NCI-H1092 treated with DMSO at 0.1 percent for 48 hours (cell line): ENCODE results near the gene MAGEB16.

Experiments used
- DNase-seq: peaks from one replicate; lab custom pipeline; 2025; lab: John Stamatoyannopoulos, UW

Gene MAGEB16

GRCh38 chrX:35798042-35798441 is at the start of gene MAGEB16:
Gene MAGEB16 (plus strand): TSS chrX:35798342. CDS start chrX:35802197, 3,855 bp downstream.
- no peak for DNase-seq

- no peak for DNase-seq
These were observed 24.1 kb upstream of the MAGEB16 start for GRCh38 chrX:35773958-35774564.

- no peak for DNase-seq
These were observed 13.1 kb upstream of the MAGEB16 start for GRCh38 chrX:35785075-35785474.

- DNase-seq = no peak
These were observed 11.9 kb upstream of the MAGEB16 start for GRCh38 chrX:35786271-35786670.

GRCh38 chrX:35787867-35788266 is 10.3 kb upstream of the MAGEB16 start:
- DNase-seq = no peak

GRCh38 chrX:35800474-35800873 is 2.3 kb downstream of the MAGEB16 start:
- DNase-seq = no peak

- no peak for DNase-seq
These were observed 11.6 kb downstream of the MAGEB16 start for GRCh38 chrX:35809781-35810180.

GRCh38 chrX:35819241-35819640 is 21.1 kb downstream of the MAGEB16 start:
- no peak for DNase-seq

GRCh38 chrX:35826503-35826902 is 28.4 kb downstream of the MAGEB16 start:
- DNase-seq = no peak

- no peak for DNase-seq
These were observed 31.4 kb downstream of the MAGEB16 start for GRCh38 chrX:35829501-35829900.

- DNase-seq = no peak
These were observed 43.7 kb downstream of the MAGEB16 start for GRCh38 chrX:35841872-35842271.

- DNase-seq = no peak
These were observed 44.5 kb downstream of the MAGEB16 start for GRCh38 chrX:35842674-35843073.

- DNase-seq = no peak
These were observed 49.6 kb downstream of the MAGEB16 start for GRCh38 chrX:35847736-35848135.
